ENCODE measurements around the gene GPR83. TPM values are rescaled to one million over a fixed set of nuclear protein-coding genes. Genes with fewer than 3 reads are reported as not detected.

GPR83 gene
- under 1 TPM in 1 of 2 experiments, not detected in 1; 0.06 TPM for total RNA-seq

- H3K36me3 Mint-ChIP-seq: peaks cover 7% of the 10 kb centered on the region
- peaks cover 6% of the 10 kb centered on the region for H3K4me1 Mint-ChIP-seq
- H3K27me3 Mint-ChIP-seq: peaks cover 50% of the 10 kb centered on the region
- peak; percentile 2 for DNase-seq
- H3K9me3 Mint-ChIP-seq: peaks cover 13% of the 10 kb centered on the region
- H3K4me3 Mint-ChIP-seq: peak within 1 kb of the TSS; percentile 47
- H3K27ac Mint-ChIP-seq: no peak within 1 kb of the TSS
These were observed at the start of gene GPR83 for GRCh38 chr11:94400839-94401772. TSS of gene GPR83 (minus strand) at chr11:94401419. CDS start at chr11:94401247, 172 bp downstream.

GRCh38 chr11:94450048-94450447 is 48.8 kb upstream of the GPR83 start:
- Mint-ChIP-seq H3K9me3 (no peaks in the 10 kb centered on the region), H3K27ac (no peak overlapping the region), H3K4me1 (no peaks in the 10 kb centered on the region), H3K36me3 (peaks cover 28% of the 10 kb centered on the region), H3K4me3 (no peak overlapping the region), H3K27me3 (no peaks in the 10 kb centered on the region)
- no peak for DNase-seq

GRCh38 chr11:94449437-94449836 is 48.2 kb upstream of the GPR83 start:
- H3K36me3 Mint-ChIP-seq: peaks cover 27% of the 10 kb centered on the region

GRCh38 chr11:94449029-94449428 is 47.8 kb upstream of the GPR83 start:
- no peak for DNase-seq
- Mint-ChIP-seq H3K27ac (no peak overlapping the region), H3K36me3 (peaks cover 29% of the 10 kb centered on the region), H3K4me3 (no peak overlapping the region), H3K4me1 (no peaks in the 10 kb centered on the region), H3K27me3 (no peaks in the 10 kb centered on the region), H3K9me3 (no peaks in the 10 kb centered on the region)

More at GRCh38 chr11:94449437-94449836, 48.2 kb upstream of the GPR83 start:
- Mint-ChIP-seq H3K27me3 (no peaks in the 10 kb centered on the region), H3K4me1 (no peaks in the 10 kb centered on the region), H3K9me3 (no peaks in the 10 kb centered on the region), H3K27ac (no peak overlapping the region), H3K4me3 (no peak overlapping the region)
- no peak for DNase-seq

GRCh38 chr11:94447149-94447548 is 45.9 kb upstream of the GPR83 start:
- no peak for DNase-seq
- H3K27me3 Mint-ChIP-seq: no peaks in the 10 kb centered on the region
- H3K36me3 Mint-ChIP-seq: peaks cover 26% of the 10 kb centered on the region

GRCh38 chr11:94445641-94446040 is 44.4 kb upstream of the GPR83 start:
- Mint-ChIP-seq H3K9me3 (no peaks in the 10 kb centered on the region), H3K27ac (no peak overlapping the region), H3K4me3 (no peak overlapping the region), H3K4me1 (no peaks in the 10 kb centered on the region), H3K27me3 (no peaks in the 10 kb centered on the region), H3K36me3 (peaks cover 33% of the 10 kb centered on the region)
- no peak for DNase-seq

More at GRCh38 chr11:94447149-94447548, 45.9 kb upstream of the GPR83 start:
- H3K9me3 Mint-ChIP-seq: no peaks in the 10 kb centered on the region
- no peak overlapping the region for H3K27ac Mint-ChIP-seq
- no peak overlapping the region for H3K4me3 Mint-ChIP-seq
- no peaks in the 10 kb centered on the region for H3K4me1 Mint-ChIP-seq

- Mint-ChIP-seq H3K27ac (no peak overlapping the region), H3K27me3 (no peaks in the 10 kb centered on the region), H3K36me3 (peaks cover 63% of the 10 kb centered on the region), H3K4me3 (no peak overlapping the region), H3K9me3 (peaks cover 3% of the 10 kb centered on the region), H3K4me1 (no peaks in the 10 kb centered on the region)
- DNase-seq: no peak
These were observed 31.8 kb upstream of the GPR83 start for GRCh38 chr11:94433049-94433448.

- H3K4me1 Mint-ChIP-seq: peaks cover 9% of the 10 kb centered on the region
- no peaks in the 10 kb centered on the region for H3K27me3 Mint-ChIP-seq
- H3K36me3 Mint-ChIP-seq: peaks cover 67% of the 10 kb centered on the region
- no peak for DNase-seq
- peaks cover 5% of the 10 kb centered on the region for H3K9me3 Mint-ChIP-seq
- H3K27ac Mint-ChIP-seq: no peak overlapping the region
- H3K4me3 Mint-ChIP-seq: no peak overlapping the region
These were observed 23.4 kb upstream of the GPR83 start for GRCh38 chr11:94424662-94425061.

- H3K9me3 Mint-ChIP-seq: peaks cover 5% of the 10 kb centered on the region
- peaks cover 9% of the 10 kb centered on the region for H3K4me1 Mint-ChIP-seq
- H3K27ac Mint-ChIP-seq: no peak overlapping the region
- no peak for DNase-seq
- H3K4me3 Mint-ChIP-seq: no peak overlapping the region
- peaks cover 61% of the 10 kb centered on the region for H3K36me3 Mint-ChIP-seq
- no peaks in the 10 kb centered on the region for H3K27me3 Mint-ChIP-seq
These were observed 22.8 kb upstream of the GPR83 start for GRCh38 chr11:94424011-94424410.

- Mint-ChIP-seq H3K36me3 (peaks cover 56% of the 10 kb centered on the region), H3K27me3 (no peaks in the 10 kb centered on the region), H3K9me3 (peaks cover 2% of the 10 kb centered on the region), H3K4me3 (no peak overlapping the region), H3K27ac (no peak overlapping the region), H3K4me1 (peaks cover 9% of the 10 kb centered on the region)
- DNase-seq: no peak
These were observed 22.3 kb upstream of the GPR83 start for GRCh38 chr11:94423507-94423906.

GRCh38 chr11:94418123-94418765 is 17.0 kb upstream of the GPR83 start:
- DNase-seq: no peak
- Mint-ChIP-seq H3K27ac (no peak overlapping the region), H3K4me3 (no peak overlapping the region), H3K36me3 (peaks cover 25% of the 10 kb centered on the region), H3K9me3 (no peaks in the 10 kb centered on the region), H3K4me1 (no peaks in the 10 kb centered on the region), H3K27me3 (no peaks in the 10 kb centered on the region)

GRCh38 chr11:94417386-94417987 is 16.3 kb upstream of the GPR83 start:
- no peak for DNase-seq
- Mint-ChIP-seq H3K4me1 (no peaks in the 10 kb centered on the region), H3K27ac (no peak overlapping the region)

GRCh38 chr11:94405062-94405833 is 4.0 kb upstream of the GPR83 start:
- peaks cover 6% of the 10 kb centered on the region for H3K4me1 Mint-ChIP-seq
- no peak overlapping the region for H3K27ac Mint-ChIP-seq
- no peak for DNase-seq
- no peak overlapping the region for H3K4me3 Mint-ChIP-seq
- peaks cover 21% of the 10 kb centered on the region for H3K27me3 Mint-ChIP-seq
- H3K9me3 Mint-ChIP-seq: peaks cover 45% of the 10 kb centered on the region
- H3K36me3 Mint-ChIP-seq: peaks cover 37% of the 10 kb centered on the region

More at GRCh38 chr11:94417386-94417987, 16.3 kb upstream of the GPR83 start:
- Mint-ChIP-seq H3K4me3 (no peak overlapping the region), H3K27me3 (no peaks in the 10 kb centered on the region), H3K9me3 (peaks cover 2% of the 10 kb centered on the region), H3K36me3 (peaks cover 22% of the 10 kb centered on the region)

- Mint-ChIP-seq H3K27me3 (peaks cover 50% of the 10 kb centered on the region), H3K9me3 (peaks cover 20% of the 10 kb centered on the region), H3K36me3 (peaks cover 11% of the 10 kb centered on the region), H3K4me1 (peaks cover 6% of the 10 kb centered on the region), H3K4me3 (no peak overlapping the region), H3K27ac (no peak overlapping the region)
- DNase-seq: no peak
These were observed 1.1 kb upstream of the GPR83 start for GRCh38 chr11:94402355-94402754.

Measured in activated naive CD8-positive, alpha-beta T cell treated with anti-CD3 and anti-CD28 coated beads for 36 hours (primary cell).